ENCODE measurements around the gene AOC3. TPM values are rescaled to one million over a fixed set of nuclear protein-coding genes. Genes with fewer than 3 reads are reported as not detected.
A peak's percentile ranks its signal among the peaks of the same experiment; 100 is the strongest.

AOC3 gene
- total and polyA plus RNA-seq, 12 donors, result 21.6 to 133 (median 81.1) TPM

DNA sequence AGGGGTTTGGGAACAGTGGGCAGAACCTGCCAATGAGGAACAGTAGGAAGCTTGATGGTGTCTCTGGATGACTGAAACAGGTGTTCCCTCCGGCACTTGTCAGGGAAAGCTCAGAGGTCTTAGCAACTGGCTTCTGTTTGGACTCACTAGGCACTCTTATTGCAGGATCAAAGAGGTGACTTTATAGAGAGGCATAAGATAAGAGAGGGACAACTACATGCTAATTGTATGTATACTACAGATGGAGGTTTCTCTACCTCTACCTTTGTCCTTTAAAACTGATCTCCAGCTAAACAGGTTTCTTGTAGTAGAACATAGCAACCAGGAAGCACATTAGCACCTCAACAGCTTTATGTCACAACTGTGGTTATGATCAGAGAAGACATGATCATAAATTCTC, 44.8 kb upstream of the AOC3 start:
- Histone ChIP-seq H3K36me3 (replicated peaks in 1 of 2) (peaks cover 0 to 11% of the 10 kb centered on the region in 2 donors), H3K27ac (no peak overlapping the region), H3K4me3 (no peak overlapping the region), H3K4me1 (replicated peaks in 1 of 2) (no peaks in the 10 kb centered on the region), H3K9me3 (replicated peaks in 1 of 3) (no peaks in the 10 kb centered on the region), H3K27me3 (no peaks in the 10 kb centered on the region)
- intact Hi-C loops (cut with DNase I), result no loop called here
- TF ChIP-seq POLR2A (IDR thresholded peaks at IDR 0.05), result no peak
- TF ChIP-seq, protein P1, sequence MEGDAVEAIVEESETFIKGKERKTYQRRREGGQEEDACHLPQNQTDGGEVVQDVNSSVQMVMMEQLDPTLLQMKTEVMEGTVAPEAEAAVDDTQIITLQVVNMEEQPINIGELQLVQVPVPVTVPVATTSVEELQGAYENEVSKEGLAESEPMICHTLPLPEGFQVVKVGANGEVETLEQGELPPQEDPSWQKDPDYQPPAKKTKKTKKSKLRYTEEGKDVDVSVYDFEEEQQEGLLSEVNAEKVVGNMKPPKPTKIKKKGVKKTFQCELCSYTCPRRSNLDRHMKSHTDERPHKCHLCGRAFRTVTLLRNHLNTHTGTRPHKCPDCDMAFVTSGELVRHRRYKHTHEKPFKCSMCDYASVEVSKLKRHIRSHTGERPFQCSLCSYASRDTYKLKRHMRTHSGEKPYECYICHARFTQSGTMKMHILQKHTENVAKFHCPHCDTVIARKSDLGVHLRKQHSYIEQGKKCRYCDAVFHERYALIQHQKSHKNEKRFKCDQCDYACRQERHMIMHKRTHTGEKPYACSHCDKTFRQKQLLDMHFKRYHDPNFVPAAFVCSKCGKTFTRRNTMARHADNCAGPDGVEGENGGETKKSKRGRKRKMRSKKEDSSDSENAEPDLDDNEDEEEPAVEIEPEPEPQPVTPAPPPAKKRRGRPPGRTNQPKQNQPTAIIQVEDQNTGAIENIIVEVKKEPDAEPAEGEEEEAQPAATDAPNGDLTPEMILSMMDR (IDR thresholded peaks at IDR 0.05), result no peak
- 91 to 100% (median 92%) methylated on average over 1 of the region's 1 CpG for WGBS, 4 donors
- peak in 1 of 7 donors; percentile 37 for DNase-seq

DNA sequence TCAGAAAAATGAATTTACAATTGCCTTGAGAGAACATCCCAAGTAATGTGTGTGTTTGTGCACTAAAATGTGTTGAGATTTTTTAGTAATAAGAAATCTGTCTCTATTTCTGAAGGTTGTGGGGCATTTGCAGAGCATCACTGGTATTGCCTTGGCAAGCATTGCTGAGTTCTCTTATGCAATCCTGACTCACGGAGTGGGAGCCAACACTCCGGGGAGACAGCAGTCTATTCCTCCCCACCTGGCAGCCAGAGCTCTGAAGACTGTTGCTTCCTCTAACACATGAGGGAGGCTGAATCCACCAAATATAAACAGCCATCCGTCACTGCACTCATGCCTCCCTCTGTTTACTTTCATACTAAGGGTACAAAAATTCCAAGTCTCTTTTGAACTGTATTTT, 41.7 kb upstream of the AOC3 start:
- peak; percentile 37 to 81 (median 73) for DNase-seq
- no peak for TF ChIP-seq POLR2A (IDR thresholded peaks at IDR 0.05)
- TF ChIP-seq, protein P1 (IDR thresholded peaks at IDR 0.05), result no peak
- intact Hi-C loops (cut with DNase I), result no loop called here
- Histone ChIP-seq H3K27ac (no peak overlapping the region), H3K4me1 (replicated peaks in 1 of 2) (no peaks in the 10 kb centered on the region), H3K4me3 (no peak overlapping the region), H3K9me3 (replicated peaks in 1 of 3) (no peaks in the 10 kb centered on the region), H3K27me3 (no peaks in the 10 kb centered on the region), H3K36me3 (replicated peaks in 1 of 2) (peaks cover 0 to 38% of the 10 kb centered on the region in 2 donors)
- WGBS, 4 donors, result 18 to 27% (median 21%) methylated on average over 3 of the region's 3 CpGs

DNA sequence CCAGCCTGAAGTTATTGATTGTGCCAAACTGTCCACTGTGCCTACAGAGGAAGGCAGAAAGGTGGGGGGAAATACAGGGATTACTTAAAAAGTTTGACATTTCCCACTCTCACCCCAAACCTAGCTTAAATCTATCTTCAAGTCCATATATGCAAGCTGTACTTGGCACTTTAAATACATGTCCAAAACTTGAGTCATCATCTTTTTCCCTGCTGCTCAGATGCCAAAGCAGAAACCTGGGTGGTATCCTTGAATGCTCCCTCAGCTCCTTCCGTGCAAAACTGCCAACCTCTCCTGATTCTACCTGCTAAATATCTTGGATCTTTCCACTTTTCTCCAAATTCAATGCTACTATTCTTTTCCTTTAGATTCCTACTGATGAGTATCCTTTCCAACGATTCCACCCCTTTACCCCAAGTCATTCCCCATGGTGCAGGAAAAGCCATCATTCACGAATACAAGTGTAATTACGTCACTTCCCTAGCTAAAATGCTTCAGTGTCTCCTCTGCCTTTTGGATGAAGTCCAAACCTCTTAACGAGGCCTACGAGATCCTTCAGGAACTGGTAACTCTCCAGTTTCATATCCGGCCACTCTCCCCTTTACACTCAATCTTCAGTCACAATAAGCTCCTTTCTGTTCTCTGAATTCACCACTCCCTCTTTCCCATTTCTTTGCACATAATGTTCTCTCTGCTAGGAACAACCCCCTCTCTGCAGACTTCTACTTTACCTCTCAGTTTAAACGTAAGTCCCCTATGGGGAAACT, 36.2 kb upstream of the AOC3 start:
- DNase-seq, result no peak
- H3K27me3 ChIP-seq, result no peaks in the 10 kb centered on the region
- TF ChIP-seq, protein P1 (IDR thresholded peaks at IDR 0.05), result no peak
- TF ChIP-seq POLR2A (IDR thresholded peaks at IDR 0.05), result no peak
- no peaks in the 10 kb centered on the region for H3K4me1 ChIP-seq (replicated peaks in 1 of 2)
- no peak overlapping the region for H3K4me3 ChIP-seq
- 62 to 69% (median 66%) methylated on average over 8 of the region's 8 CpGs for WGBS, 4 donors
- no peaks in the 10 kb centered on the region for H3K9me3 ChIP-seq (replicated peaks in 1 of 3)
- H3K36me3 ChIP-seq (replicated peaks in 1 of 2), result peaks cover 0 to 94% of the 10 kb centered on the region in 2 donors
- intact Hi-C loops (cut with DNase I), result no loop called here
- H3K27ac ChIP-seq, result peak overlapping the region in 2 of 5 donors; percentile 17 to 21

DNA sequence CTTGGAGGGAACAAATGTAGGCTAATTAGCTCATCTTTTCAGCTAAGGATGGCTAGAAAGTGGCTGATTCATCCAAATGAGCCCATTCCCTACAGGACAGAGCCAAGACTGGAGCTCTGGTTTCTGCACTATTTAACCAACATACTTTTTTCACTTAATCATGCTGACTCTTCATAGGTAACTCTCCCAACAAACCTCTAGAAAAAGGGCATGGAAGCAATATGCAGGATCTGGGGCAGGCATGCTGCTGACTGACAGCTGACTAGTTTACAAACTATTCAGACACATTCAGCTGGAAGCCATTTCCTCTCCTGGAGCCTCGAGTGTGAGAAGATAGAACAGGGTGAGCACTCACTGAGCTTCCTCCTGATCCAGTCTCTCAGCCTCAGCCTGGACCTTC, 33.1 kb upstream of the AOC3 start:
- no peaks in the 10 kb centered on the region for H3K27me3 ChIP-seq
- H3K36me3 ChIP-seq (replicated peaks in 1 of 2), result peaks cover 0 to 97% of the 10 kb centered on the region in 2 donors
- no peak for DNase-seq
- WGBS, 4 donors, result 64 to 86% (median 70%) methylated on average over 1 of the region's 1 CpG
- no peak for TF ChIP-seq POLR2A (IDR thresholded peaks at IDR 0.05)
- TF ChIP-seq, protein P1 (IDR thresholded peaks at IDR 0.05), result no peak
- H3K9me3 ChIP-seq (replicated peaks in 1 of 3), result no peaks in the 10 kb centered on the region
- intact Hi-C loops (cut with DNase I), result no loop called here
- peaks cover 2 to 8% of the 10 kb centered on the region in 2 donors for H3K4me1 ChIP-seq (replicated peaks in 1 of 2)
- no peak overlapping the region for H3K4me3 ChIP-seq
- no peak overlapping the region for H3K27ac ChIP-seq

Data from adrenal gland (tissue), 12 donors.